T-helper 17 cell (primary cell): ENCODE data around the gene C4orf50. TPM values are rescaled to one million over a fixed set of nuclear protein-coding genes. Genes with fewer than 3 reads are reported as not detected.

Source experiments
- ATAC-seq: fragments of 150-1000 bp; cut with Tn5 transposase; 2 replicates; pipeline ENCODE4 v1.10.0; 2021; ENCODE audit warnings: mild to moderate bottlenecking, moderate library complexity
- DNase-seq, 3 donors: peaks; one replicate each; pipeline versions ENCODE4 v3.0.0 to v3.0.0-alpha.2; 2020 to 2021
- H3K9me3 ChIP-seq: one replicate; pipeline ENCODE4 v1.7.0; 2013; ENCODE audit warnings: low read length, mild to moderate bottlenecking; ENCODE audit not compliant: control insufficient read depth, poor library complexity, severe bottlenecking
- H3K27ac Mint-ChIP-seq: one replicate; pipeline ENCODE4 v1.8.0; 2022; ENCODE audit warnings: mild to moderate bottlenecking, moderate library complexity, mixed read lengths
- H3K27me3 Mint-ChIP-seq: one replicate; pipeline ENCODE4 v1.8.0; 2022; ENCODE audit warnings: mixed read lengths
- H3K36me3 Mint-ChIP-seq: one replicate; pipeline ENCODE4 v1.8.0; 2022; ENCODE audit warnings: low read depth, mixed read lengths
- H3K4me1 Mint-ChIP-seq: one replicate; pipeline ENCODE4 v1.8.0; 2022; ENCODE audit warnings: mild to moderate bottlenecking, mixed read lengths
- H3K4me3 Mint-ChIP-seq: one replicate; pipeline ENCODE4 v1.8.0; 2022; ENCODE audit warnings: mild to moderate bottlenecking, moderate library complexity, mixed read lengths
- total RNA-seq, 4 donors: library from RNA in 2 of 4; stranded (reverse) in 2 of 4; gene quantifications; one replicate each; pipeline ENCODE4 v1.2.3 and lab custom pipeline; 2022 to 2026

The C4orf50 gene
- total RNA-seq, 2 donors from 2014 or later: 0.87 to 2.3 TPM

GRCh38 chr4:6038711-6039110 lies 20.5 kb upstream of the C4orf50 start:
- no peaks in the 10 kb centered on the region for H3K9me3 ChIP-seq
- H3K4me3 Mint-ChIP-seq: no peak overlapping the region
- H3K36me3 Mint-ChIP-seq: no peaks in the 10 kb centered on the region
- ATAC-seq: no peak
- no peak for DNase-seq
- peaks cover 21% of the 10 kb centered on the region for H3K27me3 Mint-ChIP-seq
- no peaks in the 10 kb centered on the region for H3K4me1 Mint-ChIP-seq
- H3K27ac Mint-ChIP-seq: no peak overlapping the region

- DNase-seq: no peak
- H3K4me3 Mint-ChIP-seq: no peak overlapping the region
- no peak overlapping the region for H3K27ac Mint-ChIP-seq
- no peaks in the 10 kb centered on the region for H3K36me3 Mint-ChIP-seq
- no peak for ATAC-seq
- H3K27me3 Mint-ChIP-seq: peaks cover 4% of the 10 kb centered on the region
- no peaks in the 10 kb centered on the region for H3K9me3 ChIP-seq
- peaks cover 3% of the 10 kb centered on the region for H3K4me1 Mint-ChIP-seq
These were observed 17.6 kb upstream of the C4orf50 start for GRCh38 chr4:6035786-6036185.

- ATAC-seq (no peak), DNase-seq (no peak)
- Mint-ChIP-seq H3K4me3 (no peak overlapping the region), H3K4me1 (peaks cover 3% of the 10 kb centered on the region), H3K27me3 (peaks cover 9% of the 10 kb centered on the region), H3K36me3 (no peaks in the 10 kb centered on the region), H3K27ac (no peak overlapping the region)
- H3K9me3 ChIP-seq: no peaks in the 10 kb centered on the region
These were observed 15.2 kb upstream of the C4orf50 start for GRCh38 chr4:6033381-6033780.

- no peak overlapping the region for H3K27ac Mint-ChIP-seq
- no peak overlapping the region for H3K4me3 Mint-ChIP-seq
- no peak for ATAC-seq
These were observed 14.3 kb upstream of the C4orf50 start for GRCh38 chr4:6032249-6033244.

GRCh38 chr4:6031846-6032245 lies 13.6 kb upstream of the C4orf50 start:
- Mint-ChIP-seq H3K4me3 (no peak overlapping the region), H3K4me1 (peaks cover 3% of the 10 kb centered on the region)

More at GRCh38 chr4:6032249-6033244, 14.3 kb upstream of the C4orf50 start:
- no peaks in the 10 kb centered on the region for H3K9me3 ChIP-seq
- Mint-ChIP-seq H3K27me3 (peaks cover 9% of the 10 kb centered on the region), H3K36me3 (no peaks in the 10 kb centered on the region), H3K4me1 (peaks cover 3% of the 10 kb centered on the region)
- no peak for DNase-seq

GRCh38 chr4:6030679-6031078 lies 12.4 kb upstream of the C4orf50 start:
- DNase-seq (no peak), ATAC-seq (no peak)
- no peak overlapping the region for H3K4me3 Mint-ChIP-seq
- H3K9me3 ChIP-seq: no peaks in the 10 kb centered on the region
- H3K4me1 Mint-ChIP-seq: peaks cover 3% of the 10 kb centered on the region
- H3K27me3 Mint-ChIP-seq: peaks cover 9% of the 10 kb centered on the region
- no peak overlapping the region for H3K27ac Mint-ChIP-seq
- H3K36me3 Mint-ChIP-seq: no peaks in the 10 kb centered on the region

More at GRCh38 chr4:6031846-6032245, 13.6 kb upstream of the C4orf50 start:
- peaks cover 9% of the 10 kb centered on the region for H3K27me3 Mint-ChIP-seq
- no peaks in the 10 kb centered on the region for H3K36me3 Mint-ChIP-seq
- H3K9me3 ChIP-seq: no peaks in the 10 kb centered on the region
- no peak for DNase-seq
- no peak for ATAC-seq
- H3K27ac Mint-ChIP-seq: no peak overlapping the region

- Mint-ChIP-seq H3K27ac (no peak overlapping the region), H3K27me3 (peaks cover 13% of the 10 kb centered on the region), H3K4me1 (peaks cover 3% of the 10 kb centered on the region), H3K36me3 (no peaks in the 10 kb centered on the region), H3K4me3 (no peak overlapping the region)
- DNase-seq: no peak
- ATAC-seq: no peak
- no peaks in the 10 kb centered on the region for H3K9me3 ChIP-seq
These were observed 11.0 kb upstream of the C4orf50 start for GRCh38 chr4:6029254-6029653.

GRCh38 chr4:6028168-6028567 lies 9.9 kb upstream of the C4orf50 start:
- Mint-ChIP-seq H3K27ac (no peak overlapping the region), H3K4me3 (no peak overlapping the region), H3K4me1 (peaks cover 2% of the 10 kb centered on the region), H3K36me3 (no peaks in the 10 kb centered on the region), H3K27me3 (peaks cover 18% of the 10 kb centered on the region)
- DNase-seq (no peak), ATAC-seq (no peak)
- no peaks in the 10 kb centered on the region for H3K9me3 ChIP-seq

GRCh38 chr4:6027392-6027791 lies 9.2 kb upstream of the C4orf50 start:
- Mint-ChIP-seq H3K27ac (no peak overlapping the region), H3K4me3 (no peak overlapping the region), H3K27me3 (peaks cover 18% of the 10 kb centered on the region), H3K36me3 (no peaks in the 10 kb centered on the region), H3K4me1 (no peaks in the 10 kb centered on the region)
- no peaks in the 10 kb centered on the region for H3K9me3 ChIP-seq
- ATAC-seq (no peak), DNase-seq (no peak)

GRCh38 chr4:6024313-6024960 lies 6.2 kb upstream of the C4orf50 start:
- no peaks in the 10 kb centered on the region for H3K9me3 ChIP-seq
- Mint-ChIP-seq H3K27ac (no peak overlapping the region), H3K27me3 (peaks cover 24% of the 10 kb centered on the region), H3K4me3 (no peak overlapping the region), H3K4me1 (no peaks in the 10 kb centered on the region), H3K36me3 (no peaks in the 10 kb centered on the region)
- no peak for ATAC-seq
- DNase-seq: no peak

- peaks cover 27% of the 10 kb centered on the region for H3K27me3 Mint-ChIP-seq
- no peaks in the 10 kb centered on the region for H3K9me3 ChIP-seq
- H3K4me1 Mint-ChIP-seq: no peaks in the 10 kb centered on the region
- H3K4me3 Mint-ChIP-seq: no peak overlapping the region
- no peak overlapping the region for H3K27ac Mint-ChIP-seq
- H3K36me3 Mint-ChIP-seq: no peaks in the 10 kb centered on the region
- no peak for ATAC-seq
- DNase-seq: no peak
These were observed 5.5 kb upstream of the C4orf50 start for GRCh38 chr4:6023731-6024130.

- H3K36me3 Mint-ChIP-seq: no peaks in the 10 kb centered on the region
- H3K4me3 Mint-ChIP-seq: no peak overlapping the region
- H3K9me3 ChIP-seq: no peaks in the 10 kb centered on the region
- peaks cover 37% of the 10 kb centered on the region for H3K27me3 Mint-ChIP-seq
- ATAC-seq (no peak), DNase-seq (no peak)
- no peak overlapping the region for H3K27ac Mint-ChIP-seq
- no peaks in the 10 kb centered on the region for H3K4me1 Mint-ChIP-seq
These were observed 4.5 kb upstream of the C4orf50 start for GRCh38 chr4:6022607-6023288.
